Gastrocnemius medialis (tissue), 4 donors: ENCODE measurements around the gene BAIAP2L1. TPM values are rescaled to one million over a fixed set of nuclear protein-coding genes. Genes with fewer than 3 reads are reported as not detected.
"Not testable (repeated sequence)": the region's sequence is repeated elsewhere in the genome, so short reads cannot be mapped to it uniquely, and the experiment has no call there.

Experiments
- ATAC-seq, 2 donors: fragments of 150-250 bp; one replicate each; pipeline ENCODE4 v1.9.1; 2016
- DNase-seq, 2 donors: peaks; one replicate each; pipeline ENCODE4 v3.0.0-alpha.2; 2019
- H3K27ac ChIP-seq, 4 donors: fragments of 200-600 bp; sonication (generic); 1 replicate in 1 of 4; 2 replicates in 3 of 4; pipeline ENCODE4 v1.5.1; 2016 to 2018; ENCODE audit warnings: mild to moderate bottlenecking in 2 of 4, moderate library complexity in 1 of 4
- H3K27me3 ChIP-seq, 3 donors: fragments of 200-600 bp; sonication (generic) in 2 of 3; 1 replicate in 1 of 3; 2 replicates in 2 of 3; pipeline versions ENCODE4 v1.5.1 to v1.6.0; 2016 to 2019; ENCODE audit warnings: mild to moderate bottlenecking in 1 of 3, moderate library complexity in 1 of 3
- H3K36me3 ChIP-seq, 2 donors: fragments of 200-600 bp; sonication (generic) in 1 of 2; one replicate each; pipeline ENCODE4 v1.5.1; 2017 to 2018
- H3K4me1 ChIP-seq, 2 donors: fragments of 200-600 bp; sonication (generic) in 1 of 2; one replicate each; pipeline ENCODE4 v1.5.1; 2016 to 2017; ENCODE audit warnings: mild to moderate bottlenecking in 2 of 2
- H3K4me3 ChIP-seq, 4 donors: fragments of 200-600 bp; sonication (generic) in 3 of 4; 1 replicate in 1 of 4; 2 replicates in 3 of 4; pipeline ENCODE4 v1.5.1; 2016 to 2019; ENCODE audit warnings: mild to moderate bottlenecking in 2 of 4
- H3K9me3 ChIP-seq, 3 donors: fragments of 200-600 bp; sonication (generic) in 2 of 3; 1 replicate in 1 of 3; 2 replicates in 2 of 3; pipeline ENCODE4 v1.5.1; 2016 to 2019
- CTCF ChIP-seq, 5 experiments: fragments of 450-650 bp in 3 of 5; fragments of 200-600 bp in 2 of 5; sonication (generic) in 2 of 5; IDR thresholded peaks in 4 of 5; conservative IDR thresholded peaks in 1 of 5; 1 replicate in 4 of 5; 2 replicates in 1 of 5; pipeline ENCODE4 v1.5.1; 2016 to 2019; ENCODE audit warnings: antibody characterized with exemption in 5 of 5, mild to moderate bottlenecking in 3 of 5, moderate library complexity in 3 of 5
- POLR2A ChIP-seq, 2 donors: fragments of 450-650 bp; IDR thresholded peaks; one replicate each; pipeline ENCODE4 v1.6.1; 2017; ENCODE audit warnings: antibody characterized with exemption in 2 of 2, mild to moderate bottlenecking in 2 of 2, moderate library complexity in 2 of 2
- in situ Hi-C, 4 donors: fragments of 200-750 bp; cut with MboI; loops; one replicate each; pipeline versions ENCODE4 v1.15.0 to v1.8.0; 2017; ENCODE audit warnings: low sequenced_read_pairs in 4 of 4
- intact Hi-C: fragments of 100-400 bp; cut with DNase I; formaldehyde crosslinking; loops from one replicate; pipeline ENCODE4 v1.15.1; 2023; ENCODE audit warnings: low total_unique reads
- total RNA-seq, 4 donors: library from RNA; depleted of rRNA; stranded (reverse); fragments of >200 nt; gene quantifications; one replicate each; pipeline versions ENCODE4 v1.1.0 to v1.2.3, GENCODE V29; 2016

Gene BAIAP2L1
- total RNA-seq, 4 donors from 2014 or later = 0.59 to 3.8 (median 1.2) TPM

- in situ Hi-C loops (loop anchor here in 1 of 4 donors (25.0 kb wide), 1 partner anchor 148 kb away; the partner anchor contains the start of gene TECPR1), intact Hi-C loops (no loop called here)
Measured at GRCh38 chr7:98409843-98410242, 9.0 kb upstream of the BAIAP2L1 start.

GRCh38 chr7:98408146-98408545 is 7.3 kb upstream of the BAIAP2L1 start:
- in situ Hi-C loops = loop anchor here in 1 of 4 donors (25.0 kb wide), 1 partner anchor 146 kb away; the partner anchor contains the start of gene TECPR1

More at GRCh38 chr7:98409843-98410242, 9.0 kb upstream of the BAIAP2L1 start:
- H3K36me3 ChIP-seq = no peaks in the 10 kb centered on the region
- no peak overlapping the region for H3K27ac ChIP-seq
- H3K4me1 ChIP-seq = no peaks in the 10 kb centered on the region
- no peak overlapping the region for H3K4me3 ChIP-seq
- no peaks in the 10 kb centered on the region for H3K9me3 ChIP-seq
- H3K27me3 ChIP-seq = no peaks in the 10 kb centered on the region
- no peak for TF ChIP-seq CTCF (IDR thresholded peaks at IDR 0.05 in 4 of 5, conservative IDR thresholded peaks at IDR 0.05 in 1 of 5)
- no peak for TF ChIP-seq POLR2A (IDR thresholded peaks at IDR 0.05)
- DNase-seq (no peak), ATAC-seq (no peak)

GRCh38 chr7:98406827-98407226 is 5.9 kb upstream of the BAIAP2L1 start:
- intact Hi-C loops = no loop called here
- H3K4me3 ChIP-seq = no peak overlapping the region

More at GRCh38 chr7:98408146-98408545, 7.3 kb upstream of the BAIAP2L1 start:
- H3K36me3 ChIP-seq, H3K9me3 ChIP-seq, H3K27ac ChIP-seq, H3K4me1 ChIP-seq, intact Hi-C loops, H3K27me3 ChIP-seq, ATAC-seq, DNase-seq, H3K4me3 ChIP-seq: not testable (repeated sequence)

GRCh38 chr7:98404840-98405239 is 4.0 kb upstream of the BAIAP2L1 start:
- H3K27me3 ChIP-seq = peaks cover 0 to 11% (median 6%) of the 10 kb centered on the region in 3 donors
- no peak overlapping the region for H3K27ac ChIP-seq
- H3K36me3 ChIP-seq = no peaks in the 10 kb centered on the region
- intact Hi-C loops (loop anchor here (5.0 kb wide), 2 partner anchors 123 to 138 kb away; partner anchors contain the start of gene BRI3), in situ Hi-C loops (loop anchor here in 1 of 4 donors (25.0 kb wide), 1 partner anchor 143 kb away; the partner anchor contains the start of gene TECPR1)
- ATAC-seq (no peak), DNase-seq (no peak)
- H3K9me3 ChIP-seq = no peaks in the 10 kb centered on the region
- TF ChIP-seq CTCF (IDR thresholded peaks at IDR 0.05 in 4 of 5, conservative IDR thresholded peaks at IDR 0.05 in 1 of 5) (no peak), POLR2A (IDR thresholded peaks at IDR 0.05) (no peak)
- no peak overlapping the region for H3K4me3 ChIP-seq
- H3K4me1 ChIP-seq = peaks cover 2% of the 10 kb centered on the region in 2 donors

More at GRCh38 chr7:98406827-98407226, 5.9 kb upstream of the BAIAP2L1 start:
- TF ChIP-seq POLR2A (IDR thresholded peaks at IDR 0.05) (no peak), CTCF (IDR thresholded peaks at IDR 0.05 in 4 of 5, conservative IDR thresholded peaks at IDR 0.05 in 1 of 5) (no peak)
- Histone ChIP-seq H3K36me3 (no peaks in the 10 kb centered on the region), H3K4me1 (no peaks in the 10 kb centered on the region), H3K9me3 (no peaks in the 10 kb centered on the region), H3K27ac (no peak overlapping the region), H3K27me3 (peaks cover 0 to 3% (median 0%) of the 10 kb centered on the region in 3 donors)
- ATAC-seq (no peak), DNase-seq (no peak)
- in situ Hi-C loops = loop anchor here in 1 of 4 donors (25.0 kb wide), 1 partner anchor 145 kb away; the partner anchor contains the start of gene TECPR1

GRCh38 chr7:98399890-98400541 is 874 bp downstream of the BAIAP2L1 start:
- peak overlapping the region in 3 of 4 donors; percentile 57 to 74 (median 67) for H3K27ac ChIP-seq

More at GRCh38 chr7:98399890-98400541, 874 bp downstream of the BAIAP2L1 start:
- Histone ChIP-seq H3K36me3 (no peaks in the 10 kb centered on the region), H3K27me3 (peaks cover 0 to 25% (median 20%) of the 10 kb centered on the region in 3 donors), H3K9me3 (no peaks in the 10 kb centered on the region), H3K4me1 (peaks cover 10 to 11% of the 10 kb centered on the region in 2 donors), H3K4me3 (peak overlapping the region; percentile 36 to 74 (median 56))
- in situ Hi-C loops = loop anchor here in 1 of 4 donors (25.0 kb wide), 1 partner anchor 138 kb away; the partner anchor contains the start of gene TECPR1
- intact Hi-C loops = loop anchor here (2.0 to 5.0 kb wide), 3 partner anchors 118 to 147 kb away; partner anchors contain the start of genes BRI3 and TECPR1
- no peak for ATAC-seq
- TF ChIP-seq CTCF (IDR thresholded peaks at IDR 0.05 in 4 of 5, conservative IDR thresholded peaks at IDR 0.05 in 1 of 5) (no peak), POLR2A (IDR thresholded peaks at IDR 0.05) (no peak)
- no peak for DNase-seq
